GM21360 (cell line): Measurements from ENCODE around the gene RALGDS.
"Not testable (repeated sequence)": the region's sequence is repeated elsewhere in the genome, so short reads cannot be mapped to it uniquely, and the experiment has no call there.

ENCODE experiments used
- ATAC-seq: cut with Tn5 transposase; IDR thresholded peaks from one replicate; pipeline ENCODE4 v1.9.1; 2021; ENCODE audit warnings: mild to moderate bottlenecking, moderate library complexity; ENCODE audit not compliant: unreplicated experiment

Gene RALGDS

GRCh38 chr9:133072210-133072609, 48.8 kb downstream of the RALGDS start:
- not testable (repeated sequence) for ATAC-seq

GRCh38 chr9:133071484-133072150, 49.4 kb downstream of the RALGDS start:
- ATAC-seq: no peak

- not testable (repeated sequence) for ATAC-seq
Observed at GRCh38 chr9:133070985-133071384, 50.1 kb downstream of the RALGDS start.

GRCh38 chr9:133070500-133070961, 50.5 kb downstream of the RALGDS start:
- not testable (repeated sequence) for ATAC-seq

GRCh38 chr9:133068431-133068830, 52.6 kb downstream of the RALGDS start:
- not testable (repeated sequence) for ATAC-seq

GRCh38 chr9:133067813-133068212, 53.2 kb downstream of the RALGDS start:
- ATAC-seq: no peak

GRCh38 chr9:133067006-133067405, 54.0 kb downstream of the RALGDS start:
- ATAC-seq: no peak

GRCh38 chr9:133066181-133066983, 54.7 kb downstream of the RALGDS start:
- no peak for ATAC-seq

GRCh38 chr9:133065070-133065388, 56.0 kb downstream of the RALGDS start:
- no peak for ATAC-seq

GRCh38 chr9:133064241-133065069, 56.6 kb downstream of the RALGDS start:
- no peak for ATAC-seq

- ATAC-seq: no peak
Observed at GRCh38 chr9:133063500-133064231, 57.4 kb downstream of the RALGDS start.

GRCh38 chr9:133063159-133063499, 57.9 kb downstream of the RALGDS start:
- ATAC-seq: no peak

- ATAC-seq: not testable (repeated sequence)
Observed at GRCh38 chr9:133062569-133062968, 58.5 kb downstream of the RALGDS start.

GRCh38 chr9:133061764-133062145, 59.3 kb downstream of the RALGDS start, which contains the start of gene CEL:
Gene CEL (plus strand): TSS chr9:133061981. CDS start chr9:133062003, 22 bp downstream.
- not testable (repeated sequence) for ATAC-seq

- not testable (repeated sequence) for ATAC-seq
Observed at GRCh38 chr9:133061019-133061763, 59.8 kb downstream of the RALGDS start.

GRCh38 chr9:133060417-133060841, 60.6 kb downstream of the RALGDS start:
- no peak for ATAC-seq

- ATAC-seq: no peak
Observed at GRCh38 chr9:133059623-133060022, 61.4 kb downstream of the RALGDS start.

- ATAC-seq: no peak
Observed at GRCh38 chr9:133058550-133059320, 62.3 kb downstream of the RALGDS start.

GRCh38 chr9:133058071-133058470, 63.0 kb downstream of the RALGDS start:
- no peak for ATAC-seq
